C4-2B (cell line): ENCODE measurements around the gene WDR55.

ENCODE experiments used
- ZFX ChIP-seq: fragments of 450-650 bp; IDR thresholded peaks from 2 replicates; pipeline ENCODE4 v1.6.1; 2017
- TF ChIP-seq, protein P1 (sequence below): fragments of 450-650 bp; conservative IDR thresholded peaks from 2 replicates; pipeline ENCODE4 v1.5.1; 2017; ENCODE audit warnings: mild to moderate bottlenecking

DNA sequence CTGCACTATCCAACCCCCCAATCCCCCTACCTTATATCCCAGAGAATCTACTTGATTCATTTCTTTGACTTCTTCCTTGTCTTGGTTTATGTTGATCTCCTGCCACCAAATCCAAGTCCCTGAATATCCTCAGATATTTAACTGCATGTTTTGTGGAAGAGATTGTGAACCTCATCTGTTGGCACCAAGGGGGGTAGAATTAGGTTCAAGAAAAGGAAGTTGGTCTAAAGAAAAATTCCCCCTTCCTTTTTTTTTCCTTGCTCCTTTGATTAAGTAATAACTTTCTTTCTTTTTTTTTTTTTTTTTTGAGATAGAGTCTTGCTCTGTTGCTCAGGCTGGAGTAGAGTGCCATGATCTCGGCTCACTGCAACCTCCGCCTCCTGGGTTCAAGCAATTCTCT, 31.2 kb upstream of the WDR55 start:
- TF ChIP-seq, protein P1, sequence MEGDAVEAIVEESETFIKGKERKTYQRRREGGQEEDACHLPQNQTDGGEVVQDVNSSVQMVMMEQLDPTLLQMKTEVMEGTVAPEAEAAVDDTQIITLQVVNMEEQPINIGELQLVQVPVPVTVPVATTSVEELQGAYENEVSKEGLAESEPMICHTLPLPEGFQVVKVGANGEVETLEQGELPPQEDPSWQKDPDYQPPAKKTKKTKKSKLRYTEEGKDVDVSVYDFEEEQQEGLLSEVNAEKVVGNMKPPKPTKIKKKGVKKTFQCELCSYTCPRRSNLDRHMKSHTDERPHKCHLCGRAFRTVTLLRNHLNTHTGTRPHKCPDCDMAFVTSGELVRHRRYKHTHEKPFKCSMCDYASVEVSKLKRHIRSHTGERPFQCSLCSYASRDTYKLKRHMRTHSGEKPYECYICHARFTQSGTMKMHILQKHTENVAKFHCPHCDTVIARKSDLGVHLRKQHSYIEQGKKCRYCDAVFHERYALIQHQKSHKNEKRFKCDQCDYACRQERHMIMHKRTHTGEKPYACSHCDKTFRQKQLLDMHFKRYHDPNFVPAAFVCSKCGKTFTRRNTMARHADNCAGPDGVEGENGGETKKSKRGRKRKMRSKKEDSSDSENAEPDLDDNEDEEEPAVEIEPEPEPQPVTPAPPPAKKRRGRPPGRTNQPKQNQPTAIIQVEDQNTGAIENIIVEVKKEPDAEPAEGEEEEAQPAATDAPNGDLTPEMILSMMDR = no peak
- no peak for TF ChIP-seq ZFX
